Chondrocyte (in vitro differentiated cells): Measurements from ENCODE around the gene LURAP1L. TPM values are rescaled to one million over a fixed set of nuclear protein-coding genes. Genes with fewer than 3 reads are reported as not detected.

Source experiments
- DNase-seq: peaks from one replicate; pipeline ENCODE4 v3.0.0; 2021; ENCODE audit warnings: mixed read lengths, low spot score
- H3K27ac Mint-ChIP-seq: one replicate; pipeline ENCODE4 v1.8.0; 2021; ENCODE audit warnings: mild to moderate bottlenecking, moderate library complexity, mixed read lengths; ENCODE audit not compliant: unreplicated experiment
- H3K27me3 Mint-ChIP-seq: 2 replicates; pipeline ENCODE4 v1.8.0; 2021; ENCODE audit warnings: low read depth, mixed read lengths
- H3K36me3 Mint-ChIP-seq: 2 replicates; pipeline ENCODE4 v1.8.0; 2021; ENCODE audit warnings: low read depth, mixed read lengths
- H3K4me1 Mint-ChIP-seq: 2 replicates; pipeline ENCODE4 v1.8.0; 2021; ENCODE audit warnings: low read depth, mild to moderate bottlenecking, mixed read lengths
- H3K4me3 Mint-ChIP-seq: one replicate; pipeline ENCODE4 v1.8.0; 2021; ENCODE audit warnings: mild to moderate bottlenecking, moderate library complexity, mixed read lengths; ENCODE audit not compliant: unreplicated experiment
- H3K9me3 Mint-ChIP-seq: 2 replicates; pipeline ENCODE4 v1.8.0; 2021; ENCODE audit warnings: low read depth, mixed read lengths
- CTCF ChIP-seq: fragments of 200-600 bp; sonication (generic); IDR thresholded peaks from 2 replicates; pipeline ENCODE4 v1.5.0; 2021; ENCODE audit warnings: antibody characterized with exemption, mild to moderate bottlenecking, moderate library complexity
- total RNA-seq: library from RNA; stranded (reverse); gene quantifications from 3 replicates; pipeline ENCODE4 v1.2.1, GENCODE V29; 2021

LURAP1L gene
- total RNA-seq, 1 donor from 2014 or later, result 67.4 TPM

GRCh38 chr9:12735665-12736064 lies 39.2 kb upstream of the LURAP1L start:
- no peak for TF ChIP-seq CTCF
- H3K4me3 Mint-ChIP-seq, result no peak overlapping the region
- peaks cover 12% of the 10 kb centered on the region for H3K9me3 Mint-ChIP-seq
- peaks cover 5% of the 10 kb centered on the region for H3K4me1 Mint-ChIP-seq
- DNase-seq, result no peak
- no peaks in the 10 kb centered on the region for H3K27me3 Mint-ChIP-seq
- H3K27ac Mint-ChIP-seq, result no peak overlapping the region
- peaks cover 2% of the 10 kb centered on the region for H3K36me3 Mint-ChIP-seq

GRCh38 chr9:12737871-12738270 lies 36.9 kb upstream of the LURAP1L start:
- peaks cover 5% of the 10 kb centered on the region for H3K4me1 Mint-ChIP-seq
- peaks cover 2% of the 10 kb centered on the region for H3K36me3 Mint-ChIP-seq
- H3K9me3 Mint-ChIP-seq, result peaks cover 21% of the 10 kb centered on the region
- no peak for DNase-seq
- no peak overlapping the region for H3K4me3 Mint-ChIP-seq
- no peaks in the 10 kb centered on the region for H3K27me3 Mint-ChIP-seq
- no peak for TF ChIP-seq CTCF
- H3K27ac Mint-ChIP-seq, result no peak overlapping the region

GRCh38 chr9:12739014-12739652 lies 35.7 kb upstream of the LURAP1L start:
- H3K4me1 Mint-ChIP-seq, result peaks cover 5% of the 10 kb centered on the region
- no peaks in the 10 kb centered on the region for H3K27me3 Mint-ChIP-seq
- H3K27ac Mint-ChIP-seq, result no peak overlapping the region
- no peak for TF ChIP-seq CTCF
- no peak overlapping the region for H3K4me3 Mint-ChIP-seq
- H3K9me3 Mint-ChIP-seq, result peaks cover 23% of the 10 kb centered on the region
- no peak for DNase-seq
- peaks cover 2% of the 10 kb centered on the region for H3K36me3 Mint-ChIP-seq

- H3K27ac Mint-ChIP-seq, result no peak overlapping the region
- H3K4me3 Mint-ChIP-seq, result no peak overlapping the region
- peaks cover 2% of the 10 kb centered on the region for H3K36me3 Mint-ChIP-seq
- no peak for DNase-seq
- peaks cover 19% of the 10 kb centered on the region for H3K9me3 Mint-ChIP-seq
- H3K27me3 Mint-ChIP-seq, result no peaks in the 10 kb centered on the region
- peaks cover 5% of the 10 kb centered on the region for H3K4me1 Mint-ChIP-seq
- no peak for TF ChIP-seq CTCF
Observed at GRCh38 chr9:12740845-12741244, 34.0 kb upstream of the LURAP1L start.

GRCh38 chr9:12748016-12748415 lies 26.8 kb upstream of the LURAP1L start:
- DNase-seq, result no peak
- no peak for TF ChIP-seq CTCF
- Mint-ChIP-seq H3K36me3 (peaks cover 6% of the 10 kb centered on the region), H3K4me3 (no peak overlapping the region), H3K27me3 (no peaks in the 10 kb centered on the region), H3K9me3 (peaks cover 23% of the 10 kb centered on the region), H3K4me1 (no peaks in the 10 kb centered on the region), H3K27ac (no peak overlapping the region)
